ENCODE data around the gene PDLIM1. TPM values are rescaled to one million over a fixed set of nuclear protein-coding genes. Genes with fewer than 3 reads are reported as not detected.

Gene PDLIM1
- total and polyA plus RNA-seq, 9 of the 15 experiments (the other 6 are each of a cell fraction or from before 2014, with no cell fraction given): 19.8 to 164 (median 39.1) TPM

DNA sequence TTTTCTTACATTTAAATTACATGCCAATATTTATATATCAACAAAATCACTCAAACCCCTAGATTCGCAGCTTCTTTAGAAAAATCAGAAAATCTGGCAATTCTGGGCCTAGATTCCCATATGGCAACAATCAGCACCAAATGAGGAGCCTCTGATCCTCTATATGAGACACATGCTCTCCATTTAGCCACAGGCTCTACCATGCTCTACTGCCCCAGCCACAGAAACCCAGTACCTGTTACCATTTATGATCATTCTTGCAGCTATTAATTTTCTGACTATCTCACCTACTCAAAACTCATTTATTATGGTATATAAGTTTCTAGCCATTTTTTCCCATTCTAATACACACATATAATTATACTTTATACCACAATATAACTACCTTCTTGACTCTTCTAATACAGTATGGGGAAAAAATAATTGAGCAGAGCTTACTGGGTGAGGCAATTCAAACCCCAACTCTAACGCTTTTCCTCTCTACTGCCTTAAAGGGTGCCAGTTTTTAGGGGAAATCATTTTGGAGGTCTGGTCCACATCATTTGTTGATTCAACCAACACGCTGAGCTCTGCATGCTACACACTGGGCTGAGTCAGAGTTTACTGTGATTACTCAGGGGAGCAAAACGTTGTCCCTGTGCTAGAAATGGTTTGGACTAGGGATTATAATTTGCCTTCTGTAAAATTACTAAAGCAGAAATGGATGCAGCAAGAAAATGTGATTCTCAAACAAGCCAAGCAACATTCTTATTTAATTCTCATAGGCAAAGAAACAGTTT, 11.6 kb downstream of the PDLIM1 start:
- TF ChIP-seq ZNF263 (CRISPR knock-in tag; IDR thresholded peaks at IDR 0.05; ENCODE audit: borderline replicate concordance) (no peak), HNRNPLL (IDR thresholded peaks at IDR 0.05; ENCODE audit: low read depth, low read length, poor library complexity, severe bottlenecking) (no peak), FOXK2 (conservative IDR thresholded peaks at IDR 0.05 in 1 of 2, IDR thresholded peaks at IDR 0.05 in 1 of 2; ENCODE audit: low read depth in 2 of 2) (no peak)
- TF ChIP-seq, protein P1, sequence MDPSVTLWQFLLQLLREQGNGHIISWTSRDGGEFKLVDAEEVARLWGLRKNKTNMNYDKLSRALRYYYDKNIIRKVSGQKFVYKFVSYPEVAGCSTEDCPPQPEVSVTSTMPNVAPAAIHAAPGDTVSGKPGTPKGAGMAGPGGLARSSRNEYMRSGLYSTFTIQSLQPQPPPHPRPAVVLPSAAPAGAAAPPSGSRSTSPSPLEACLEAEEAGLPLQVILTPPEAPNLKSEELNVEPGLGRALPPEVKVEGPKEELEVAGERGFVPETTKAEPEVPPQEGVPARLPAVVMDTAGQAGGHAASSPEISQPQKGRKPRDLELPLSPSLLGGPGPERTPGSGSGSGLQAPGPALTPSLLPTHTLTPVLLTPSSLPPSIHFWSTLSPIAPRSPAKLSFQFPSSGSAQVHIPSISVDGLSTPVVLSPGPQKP (CRISPR knock-in tag; IDR thresholded peaks at IDR 0.05): no peak
- H3K36me3 ChIP-seq (ENCODE audit: control insufficient read depth, insufficient read depth, low read length): no peaks in the 10 kb centered on the region
- H3K27ac ChIP-seq (ENCODE audit: extremely low read depth, low read depth, low read length): no peak overlapping the region; the same call in 2 of the 3 replicates
- H2AFZ ChIP-seq (ENCODE audit: low read depth, low read length): no peak overlapping the region
- WGBS (ENCODE audit: insufficient coverage, low coverage, missing lambda C conversion rate): 58% methylated on average over 4 of the region's 4 CpGs
- peaks cover 18 to 33% of the 10 kb centered on the region in 2 experiments for H3K4me1 ChIP-seq (replicated peaks in 1 of 2; ENCODE audit: control insufficient read depth in 2 of 2, insufficient read depth in 2 of 2, low read length in 2 of 2)
- in situ Hi-C loops (cut with MboI) (no loop called here), intact Hi-C loops (cut with micrococcal nuclease) (no loop called here)
- no peaks in the 10 kb centered on the region; the same call in 1 of the 2 replicates for H3K9me3 ChIP-seq (replicated peaks; ENCODE audit: control insufficient read depth, insufficient read depth, low read depth, low read length)
- FAIRE-seq: no peak
- no peaks in the 10 kb centered on the region for H3K27me3 ChIP-seq (ENCODE audit: control insufficient read depth in 2 of 2, insufficient read depth in 2 of 2, low read length in 2 of 2)
- ChIA-PET POLR2A (interaction anchor here (0.8 to 1.8 kb wide), 4 partner anchors 12 to 1585 kb away, joined by 3 to 5 read pairs (median 4); no protein-coding TSS in a partner anchor), CTCF (ENCODE audit: low intra/inter-chr PET ratio) (no interaction called here)
- H4K20me1 ChIP-seq (replicated peaks; ENCODE audit: control insufficient read depth, insufficient read depth, low read length): peaks cover 15% of the 10 kb centered on the region
- peaks cover 4% of the 10 kb centered on the region for H3K9me1 ChIP-seq (ENCODE audit: control insufficient read depth, insufficient read depth, low read length)
- no peak overlapping the region for H3K4me2 ChIP-seq (ENCODE audit: insufficient read depth, low read length)
- no peak overlapping the region for H3K4me3 ChIP-seq
- no peak overlapping the region; a peak in 1 of 4 replicates for H3K9ac ChIP-seq (ENCODE audit: insufficient read depth in 1 of 2, low read depth in 2 of 2, low read length in 2 of 2)
- no TSS peak for BruUV-seq (replicated peaks)
- no peak for ATAC-seq
- DNase-seq (ENCODE audit: extremely low read depth in 1 of 4, low spot score in 3 of 4): no peak
- H3K79me2 ChIP-seq (ENCODE audit: control insufficient read depth, insufficient read depth, low read length): peaks cover 93% of the 10 kb centered on the region

Data from K562 (cell line).